GM12865 (cell line): ENCODE measurements around the gene PLEKHD1.

Source experiments
- DNase-seq: peaks from one replicate; pipeline ENCODE4 v3.0.0; 2010; ENCODE audit warnings: low read depth
- H3K4me3 ChIP-seq: 2 replicates; pipeline ENCODE4 v1.5.1; 2011; ENCODE audit warnings: mild to moderate bottlenecking, low read depth, low read length, control low read depth
- TF ChIP-seq, protein P1 (sequence below): IDR thresholded peaks from 2 replicates; pipeline ENCODE4 v1.5.1; 2011; ENCODE audit warnings: low read length, control low read depth, low read depth, inconsistent platforms; ENCODE audit not compliant: insufficient read depth; ENCODE audit errors: missing control alignments

PLEKHD1 gene

DNA sequence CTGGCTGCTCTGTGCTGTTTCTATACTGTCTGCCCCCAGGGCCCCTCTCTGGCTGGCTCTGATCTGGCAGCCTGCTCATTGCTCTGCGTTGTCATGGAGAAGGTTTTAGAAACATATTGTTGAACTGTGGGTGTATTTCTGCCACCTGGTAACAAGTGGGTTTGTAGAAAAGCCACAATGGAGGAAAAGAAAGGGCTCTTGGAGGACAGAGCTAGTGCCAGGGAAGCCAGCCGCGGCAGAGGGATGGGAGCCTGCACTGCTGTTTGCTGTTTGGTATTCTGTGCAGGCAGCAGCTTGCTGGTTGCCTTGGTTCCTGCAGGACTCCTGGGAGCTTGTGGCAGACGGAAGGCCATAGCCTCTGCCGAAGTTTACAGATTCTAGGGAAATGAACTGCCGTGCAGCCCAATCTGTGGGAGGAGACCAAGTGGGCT is 75.1 kb downstream of the PLEKHD1 start:
- no peak for DNase-seq
- TF ChIP-seq, protein P1, sequence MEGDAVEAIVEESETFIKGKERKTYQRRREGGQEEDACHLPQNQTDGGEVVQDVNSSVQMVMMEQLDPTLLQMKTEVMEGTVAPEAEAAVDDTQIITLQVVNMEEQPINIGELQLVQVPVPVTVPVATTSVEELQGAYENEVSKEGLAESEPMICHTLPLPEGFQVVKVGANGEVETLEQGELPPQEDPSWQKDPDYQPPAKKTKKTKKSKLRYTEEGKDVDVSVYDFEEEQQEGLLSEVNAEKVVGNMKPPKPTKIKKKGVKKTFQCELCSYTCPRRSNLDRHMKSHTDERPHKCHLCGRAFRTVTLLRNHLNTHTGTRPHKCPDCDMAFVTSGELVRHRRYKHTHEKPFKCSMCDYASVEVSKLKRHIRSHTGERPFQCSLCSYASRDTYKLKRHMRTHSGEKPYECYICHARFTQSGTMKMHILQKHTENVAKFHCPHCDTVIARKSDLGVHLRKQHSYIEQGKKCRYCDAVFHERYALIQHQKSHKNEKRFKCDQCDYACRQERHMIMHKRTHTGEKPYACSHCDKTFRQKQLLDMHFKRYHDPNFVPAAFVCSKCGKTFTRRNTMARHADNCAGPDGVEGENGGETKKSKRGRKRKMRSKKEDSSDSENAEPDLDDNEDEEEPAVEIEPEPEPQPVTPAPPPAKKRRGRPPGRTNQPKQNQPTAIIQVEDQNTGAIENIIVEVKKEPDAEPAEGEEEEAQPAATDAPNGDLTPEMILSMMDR, result no peak
- H3K4me3 ChIP-seq, result no peak overlapping the region

DNA sequence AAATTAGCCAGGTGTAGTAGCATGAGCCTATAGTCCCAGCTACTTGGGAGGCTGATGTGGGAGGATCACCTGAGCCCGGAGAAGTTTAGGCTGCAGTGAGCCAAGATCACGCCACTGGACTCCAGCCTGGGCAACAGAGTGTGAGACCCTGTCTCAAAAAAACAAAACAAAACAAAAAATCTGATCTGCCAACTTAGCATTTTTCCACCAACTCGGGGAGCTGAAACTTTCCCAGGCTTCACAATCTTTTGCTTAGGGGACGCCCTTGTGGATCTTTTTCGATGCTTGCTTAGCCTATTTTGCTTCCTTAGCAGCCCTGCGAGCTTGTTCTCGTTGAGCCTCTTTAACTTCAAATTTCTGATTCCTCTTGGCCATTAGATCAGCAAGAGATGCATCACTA is 76.3 kb downstream of the PLEKHD1 start:
- no peak for DNase-seq
- no peak overlapping the region for H3K4me3 ChIP-seq
- TF ChIP-seq, protein P1, result no peak

DNA sequence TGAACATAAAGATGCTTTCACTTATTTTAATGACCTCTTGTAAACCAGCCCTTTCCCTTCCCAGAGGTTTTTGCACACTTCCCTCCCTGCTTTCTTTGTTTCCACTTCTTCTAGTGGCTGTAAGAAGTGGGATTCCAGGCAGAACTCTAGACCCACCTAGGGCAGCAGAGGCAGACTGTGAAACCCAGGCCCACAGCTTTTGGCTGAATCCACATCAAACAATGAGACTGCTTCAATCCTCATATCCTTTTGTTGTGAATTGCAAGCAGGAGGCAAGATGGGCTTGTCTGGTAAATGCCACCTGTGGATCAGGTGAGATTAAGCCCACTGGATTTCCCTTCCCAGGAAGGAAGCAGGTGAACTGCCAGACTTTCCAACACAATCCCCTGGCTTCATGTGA is 77.4 kb downstream of the PLEKHD1 start:
- DNase-seq, result no peak
- TF ChIP-seq, protein P1, result no peak
- H3K4me3 ChIP-seq, result no peak overlapping the region

DNA sequence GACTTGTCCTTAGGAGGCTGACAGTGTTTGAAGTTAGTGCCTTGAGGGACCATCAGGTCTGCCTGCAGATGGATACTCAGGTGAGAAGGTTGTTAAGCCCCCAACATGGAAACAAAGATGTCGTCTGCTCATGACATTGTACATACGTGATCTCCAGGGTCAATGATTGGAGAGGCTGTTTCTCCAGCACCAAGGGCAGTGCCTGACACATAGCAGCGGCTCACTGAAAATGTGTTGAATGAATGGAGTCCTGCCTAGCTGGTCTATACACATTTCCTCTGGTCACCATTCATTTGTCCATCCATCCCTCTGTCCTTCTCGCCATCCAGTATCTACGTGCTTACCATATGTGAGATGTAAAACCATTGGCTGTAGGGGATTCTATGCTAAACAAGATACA is 83.0 kb downstream of the PLEKHD1 start:
- TF ChIP-seq, protein P1, result no peak
- DNase-seq, result no peak
- no peak overlapping the region for H3K4me3 ChIP-seq

DNA sequence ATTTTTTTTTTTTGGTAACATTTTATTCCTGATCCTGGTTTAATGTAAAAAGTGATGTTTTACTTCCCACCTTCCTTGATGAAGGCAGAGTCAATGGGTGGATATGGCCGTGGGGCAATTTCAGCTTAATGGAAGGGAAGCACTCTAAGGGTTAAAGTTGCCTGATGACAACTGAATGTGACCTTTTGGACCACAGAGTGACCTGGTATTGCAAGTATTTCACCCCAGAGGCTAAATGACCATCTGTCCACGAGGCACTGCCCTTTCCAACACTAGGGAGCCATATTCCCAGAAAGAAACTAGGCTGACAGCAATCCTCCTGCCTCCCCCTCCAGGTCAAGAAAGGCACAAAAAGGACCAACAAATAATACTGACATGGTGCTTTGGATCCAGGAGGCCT is 85.3 kb downstream of the PLEKHD1 start:
- TF ChIP-seq, protein P1, result no peak
- H3K4me3 ChIP-seq, result no peak overlapping the region
- DNase-seq, result no peak

DNA sequence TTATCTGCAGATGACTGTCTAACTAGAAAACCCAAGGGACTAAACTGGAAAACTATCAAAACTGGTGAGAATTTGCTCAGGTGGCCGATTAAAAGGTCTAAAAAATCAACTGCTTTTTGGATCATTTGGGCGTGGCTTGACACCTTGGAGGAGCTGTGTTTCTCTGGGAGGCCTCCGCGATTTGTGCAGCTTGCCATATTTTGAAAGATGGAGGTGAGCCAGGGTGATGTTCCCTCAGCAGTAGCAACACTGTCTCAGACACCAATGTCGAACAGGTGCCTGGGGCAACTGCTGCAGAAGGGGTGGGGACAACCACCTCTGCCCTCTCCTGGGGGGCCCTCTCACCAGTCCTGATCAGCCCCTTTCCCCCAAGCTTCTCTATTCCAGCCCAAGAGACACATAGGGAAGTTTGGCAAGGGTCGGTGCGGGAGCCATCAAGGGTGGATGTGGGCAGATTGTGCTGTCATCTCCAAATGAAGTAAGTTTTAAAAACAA is 86.4 kb downstream of the PLEKHD1 start:
- DNase-seq, result no peak
- TF ChIP-seq, protein P1, result no peak
- H3K4me3 ChIP-seq, result no peak overlapping the region

DNA sequence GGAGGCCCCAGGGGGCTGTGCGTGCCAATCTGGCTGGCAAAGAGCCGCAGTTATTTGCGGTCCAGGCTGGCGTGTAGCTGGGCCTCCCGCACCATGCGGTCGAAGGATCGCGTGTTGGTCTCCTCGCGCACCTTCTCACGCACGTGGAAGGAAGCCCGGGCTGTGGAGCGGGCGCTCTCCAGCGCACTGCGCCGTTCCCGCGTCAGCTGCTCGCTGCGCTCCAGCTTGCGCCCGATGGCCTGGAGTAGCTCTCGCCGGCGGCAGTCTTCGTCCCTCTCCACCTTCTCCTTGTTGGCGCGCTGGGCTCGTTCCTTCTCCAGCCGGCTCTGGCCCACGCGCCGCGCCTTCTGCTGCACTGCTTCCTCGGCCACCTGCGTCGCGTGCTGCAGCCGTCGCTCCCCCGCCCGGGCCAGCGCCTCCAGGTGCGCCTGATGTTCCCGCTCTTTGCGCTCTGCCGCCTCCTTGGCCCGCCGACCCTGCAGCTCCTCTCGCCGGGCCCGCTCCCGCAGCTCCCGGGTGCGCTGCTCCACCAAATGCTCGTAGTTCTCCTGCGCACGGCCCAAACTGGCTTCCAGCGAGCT is 87.0 kb downstream of the PLEKHD1 start:
- no peak overlapping the region for H3K4me3 ChIP-seq
- TF ChIP-seq, protein P1, result no peak
- no peak for DNase-seq
